ENCODE measurements around the gene MORN1.

Gene MORN1

DNA sequence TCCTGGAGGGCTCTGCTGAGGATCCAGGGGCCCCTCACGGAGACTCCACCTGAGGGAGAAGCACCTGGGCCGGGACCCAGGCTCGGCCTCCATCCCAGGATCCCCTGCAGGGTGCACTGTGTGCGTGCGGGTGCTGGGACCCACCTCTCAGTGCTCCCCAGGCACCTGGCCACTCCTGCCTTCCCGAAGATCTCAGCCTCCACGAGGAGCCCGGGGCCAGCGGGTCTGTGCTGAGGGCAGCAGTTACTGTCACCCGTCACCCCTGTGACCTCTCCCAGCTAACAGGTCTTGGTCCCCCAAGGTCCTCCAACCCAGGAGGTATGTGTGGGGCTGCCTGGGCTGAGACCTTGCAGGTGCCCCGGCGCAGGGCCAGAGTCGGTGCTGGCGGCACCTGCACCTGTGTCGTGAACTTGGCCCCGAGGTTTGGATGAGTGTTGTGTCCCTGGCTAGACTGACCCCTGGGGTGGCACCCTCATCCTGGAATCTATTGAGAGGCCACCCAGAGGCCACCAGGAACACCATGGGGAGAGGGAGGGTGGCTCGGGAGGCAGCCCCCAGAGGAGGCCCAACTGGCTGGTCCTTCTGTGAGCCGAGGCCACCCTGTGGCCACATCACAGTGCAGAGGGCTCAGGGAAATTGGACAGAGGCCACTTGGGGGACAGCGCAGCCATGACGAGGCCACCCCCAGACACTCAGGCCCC lies 17.7 kb downstream of the MORN1 start:
- Histone ChIP-seq H3K36me3 (no peaks in the 10 kb centered on the region), H3K4me1 (ENCODE audit: control insufficient read depth in 1 of 2, insufficient read depth in 1 of 2, low read depth in 1 of 2, low read length in 1 of 2) (no peaks in the 10 kb centered on the region), H3K4me3 (ENCODE audit: low read depth in 1 of 2, low read length in 1 of 2) (no peak overlapping the region), H3K27me3 (no peaks in the 10 kb centered on the region), H3K27ac (no peak overlapping the region), H3K9me3 (no peaks in the 10 kb centered on the region)
- TF ChIP-seq, protein P1, sequence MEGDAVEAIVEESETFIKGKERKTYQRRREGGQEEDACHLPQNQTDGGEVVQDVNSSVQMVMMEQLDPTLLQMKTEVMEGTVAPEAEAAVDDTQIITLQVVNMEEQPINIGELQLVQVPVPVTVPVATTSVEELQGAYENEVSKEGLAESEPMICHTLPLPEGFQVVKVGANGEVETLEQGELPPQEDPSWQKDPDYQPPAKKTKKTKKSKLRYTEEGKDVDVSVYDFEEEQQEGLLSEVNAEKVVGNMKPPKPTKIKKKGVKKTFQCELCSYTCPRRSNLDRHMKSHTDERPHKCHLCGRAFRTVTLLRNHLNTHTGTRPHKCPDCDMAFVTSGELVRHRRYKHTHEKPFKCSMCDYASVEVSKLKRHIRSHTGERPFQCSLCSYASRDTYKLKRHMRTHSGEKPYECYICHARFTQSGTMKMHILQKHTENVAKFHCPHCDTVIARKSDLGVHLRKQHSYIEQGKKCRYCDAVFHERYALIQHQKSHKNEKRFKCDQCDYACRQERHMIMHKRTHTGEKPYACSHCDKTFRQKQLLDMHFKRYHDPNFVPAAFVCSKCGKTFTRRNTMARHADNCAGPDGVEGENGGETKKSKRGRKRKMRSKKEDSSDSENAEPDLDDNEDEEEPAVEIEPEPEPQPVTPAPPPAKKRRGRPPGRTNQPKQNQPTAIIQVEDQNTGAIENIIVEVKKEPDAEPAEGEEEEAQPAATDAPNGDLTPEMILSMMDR (IDR thresholded peaks at IDR 0.05), result no peak

DNA sequence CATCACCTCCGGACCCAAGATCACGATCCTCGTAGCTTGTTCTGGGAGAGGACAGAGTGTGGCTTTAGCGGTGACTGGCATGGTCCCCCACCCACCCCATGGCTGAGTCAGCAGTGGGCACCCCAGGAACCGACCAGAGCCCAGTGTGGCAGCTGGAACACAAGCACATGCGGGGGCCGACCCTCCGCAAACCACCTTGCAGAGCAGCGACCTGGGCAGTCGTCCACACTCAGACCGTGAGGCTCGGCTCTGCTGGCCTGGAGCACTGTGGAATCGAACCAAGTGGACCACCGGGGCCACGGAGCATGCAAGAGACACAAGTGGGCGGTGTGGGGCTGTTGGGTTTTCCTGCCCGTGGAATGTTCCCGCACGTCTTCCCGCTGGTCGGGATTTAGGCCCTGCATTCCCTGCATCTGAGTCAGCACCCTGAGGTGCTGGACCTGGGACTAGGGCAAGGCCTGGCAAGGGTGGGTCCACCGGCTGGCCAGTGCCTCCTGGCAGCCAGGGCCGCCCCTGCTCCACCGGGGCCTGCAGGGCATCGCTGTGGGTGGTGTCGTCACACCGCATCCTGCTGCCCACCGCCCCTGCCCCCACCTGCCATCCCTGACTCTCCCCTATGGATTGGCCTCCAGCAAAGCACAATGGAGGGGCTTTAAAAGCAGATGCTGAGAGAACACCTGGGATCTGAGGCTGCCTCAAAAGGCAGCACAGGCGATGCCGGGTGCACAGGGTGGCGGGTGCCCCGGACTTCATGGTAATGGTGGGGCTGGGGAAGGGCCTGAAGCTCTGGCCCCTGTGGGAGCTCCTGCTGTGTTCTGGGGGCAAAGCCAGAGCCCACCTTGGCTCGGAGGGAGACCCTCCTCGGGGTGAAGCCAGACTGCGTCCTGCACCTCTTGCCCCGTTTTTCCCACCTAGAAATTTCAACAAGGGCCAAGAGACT lies 18.5 kb downstream of the MORN1 start:
- H3K27me3 ChIP-seq, result no peaks in the 10 kb centered on the region
- H3K27ac ChIP-seq, result no peak overlapping the region
- no peaks in the 10 kb centered on the region for H3K9me3 ChIP-seq
- H3K36me3 ChIP-seq, result no peaks in the 10 kb centered on the region
- no peaks in the 10 kb centered on the region for H3K4me1 ChIP-seq (ENCODE audit: control insufficient read depth in 1 of 2, insufficient read depth in 1 of 2, low read depth in 1 of 2, low read length in 1 of 2)
- TF ChIP-seq, protein P1 (IDR thresholded peaks at IDR 0.05), result no peak
- H3K4me3 ChIP-seq (ENCODE audit: low read depth in 1 of 2, low read length in 1 of 2), result no peak overlapping the region

DNA sequence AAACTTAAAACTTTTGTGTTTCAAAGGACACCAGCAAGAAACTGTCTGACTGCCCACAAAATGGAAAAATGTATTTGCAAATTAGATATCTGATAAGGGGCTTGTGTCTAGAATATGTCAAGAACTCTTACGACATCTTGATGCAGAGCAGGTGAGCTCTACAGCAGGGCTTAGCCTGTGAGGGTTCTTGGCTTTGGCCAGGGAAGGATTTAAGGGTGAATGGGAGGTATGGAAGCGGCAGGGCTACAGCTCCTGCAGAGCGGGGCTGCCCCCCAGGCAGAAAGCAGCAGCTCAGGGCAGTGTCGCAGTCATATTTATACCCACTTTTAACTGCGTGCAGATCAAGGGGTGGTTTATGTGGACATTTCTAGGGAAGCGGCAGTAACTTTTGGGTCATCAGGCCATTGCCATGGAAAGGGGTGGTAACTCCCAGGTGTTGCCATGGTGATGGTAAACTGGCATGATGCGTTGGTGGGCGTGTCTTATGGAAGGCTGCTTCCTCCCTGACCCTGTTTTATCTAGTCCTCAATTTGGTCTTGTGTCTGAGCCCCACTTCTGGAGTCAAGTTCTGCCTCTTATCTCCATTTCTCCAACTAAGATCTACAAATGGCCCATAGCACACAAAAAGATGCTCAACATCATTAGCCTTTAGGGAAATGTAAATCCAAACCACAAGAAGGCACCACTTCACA lies 23.2 kb downstream of the MORN1 start:
- H3K36me3 ChIP-seq, result no peaks in the 10 kb centered on the region
- H3K27ac ChIP-seq, result no peak overlapping the region
- no peaks in the 10 kb centered on the region for H3K9me3 ChIP-seq
- H3K27me3 ChIP-seq, result no peaks in the 10 kb centered on the region
- H3K4me1 ChIP-seq (ENCODE audit: control insufficient read depth in 1 of 2, insufficient read depth in 1 of 2, low read depth in 1 of 2, low read length in 1 of 2), result no peaks in the 10 kb centered on the region
- H3K4me3 ChIP-seq (ENCODE audit: low read depth in 1 of 2, low read length in 1 of 2), result no peak overlapping the region
- TF ChIP-seq, protein P1 (IDR thresholded peaks at IDR 0.05), result no peak

DNA sequence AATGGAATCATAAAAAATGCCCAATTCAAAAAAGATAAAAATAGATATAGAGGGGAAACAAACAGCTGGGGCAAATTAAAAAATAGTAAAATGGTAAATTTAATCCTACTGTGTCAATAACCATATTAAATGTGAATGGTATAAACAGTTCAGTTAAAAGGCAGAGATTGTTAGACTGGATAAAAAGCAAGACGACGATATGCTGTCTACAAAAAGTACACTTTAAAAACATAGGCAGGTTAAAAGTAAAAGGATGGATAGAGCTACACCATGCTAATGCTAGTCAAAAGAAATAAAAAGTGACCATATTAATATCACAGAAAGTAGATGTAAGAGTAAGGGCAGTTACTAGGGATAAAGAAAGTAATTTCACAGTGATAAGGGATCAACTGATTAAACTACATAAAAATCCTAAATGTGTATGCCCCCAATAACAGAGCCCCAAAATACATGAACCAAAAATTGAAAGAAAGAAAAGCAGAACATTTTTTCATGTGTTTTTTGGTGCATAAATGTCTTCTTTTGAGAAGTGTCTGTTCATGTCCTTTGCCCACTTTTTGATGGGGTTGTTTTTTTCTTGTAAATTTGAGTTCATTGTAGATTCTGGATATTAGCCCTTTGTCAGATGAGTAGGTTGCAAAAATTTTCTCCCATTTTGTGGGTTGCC lies 27.4 kb downstream of the MORN1 start:
- no peaks in the 10 kb centered on the region for H3K27me3 ChIP-seq
- no peak overlapping the region for H3K4me3 ChIP-seq (ENCODE audit: low read depth in 1 of 2, low read length in 1 of 2)
- H3K9me3 ChIP-seq, result no peaks in the 10 kb centered on the region
- no peaks in the 10 kb centered on the region for H3K4me1 ChIP-seq (ENCODE audit: control insufficient read depth in 1 of 2, insufficient read depth in 1 of 2, low read depth in 1 of 2, low read length in 1 of 2)
- no peak overlapping the region for H3K27ac ChIP-seq
- no peaks in the 10 kb centered on the region for H3K36me3 ChIP-seq
- TF ChIP-seq, protein P1 (IDR thresholded peaks at IDR 0.05), result no peak
